Fibroblast of peridontal ligament (primary cell): ENCODE results near the gene HSPA1B.
"Not testable (repeated sequence)": the region's sequence is repeated elsewhere in the genome, so short reads cannot be mapped to it uniquely, and the experiment has no call there.

Experiments used
- DNase-seq: peaks from one replicate; pipeline ENCODE4 v3.0.0-alpha.2; 2010; ENCODE audit errors: extremely low read depth

Gene HSPA1B

GRCh38 chr6:31826793-31827285 is 699 bp upstream of the HSPA1B start:
- DNase-seq, result peak; percentile 93

- peak; percentile 77 for DNase-seq
Measured at GRCh38 chr6:31829633-31830283, 2.2 kb downstream of the HSPA1B start.

- no peak for DNase-seq
Measured at GRCh38 chr6:31830886-31831335, 3.4 kb downstream of the HSPA1B start.

- DNase-seq, result no peak
Measured at GRCh38 chr6:31831350-31832215, 4.0 kb downstream of the HSPA1B start.

GRCh38 chr6:31834367-31835250 is 7.1 kb downstream of the HSPA1B start:
- DNase-seq, result peak; percentile 85

GRCh38 chr6:31836047-31836473 is 8.5 kb downstream of the HSPA1B start:
- DNase-seq, result no peak

- DNase-seq, result peak; percentile 71
Measured at GRCh38 chr6:31836474-31837368, 9.2 kb downstream of the HSPA1B start.

- no peak for DNase-seq
Measured at GRCh38 chr6:31837369-31838113, 10.0 kb downstream of the HSPA1B start.

GRCh38 chr6:31838114-31838553 is 10.6 kb downstream of the HSPA1B start:
- DNase-seq, result not testable (repeated sequence)

- DNase-seq, result no peak
Measured at GRCh38 chr6:31838968-31839367, 11.4 kb downstream of the HSPA1B start.

GRCh38 chr6:31839779-31840126 is 12.2 kb downstream of the HSPA1B start:
- DNase-seq, result not testable (repeated sequence)

- no peak for DNase-seq
Measured at GRCh38 chr6:31842053-31842452, 14.5 kb downstream of the HSPA1B start.

- no peak for DNase-seq
Measured at GRCh38 chr6:31844507-31844906, 17.0 kb downstream of the HSPA1B start.

- no peak for DNase-seq
Measured at GRCh38 chr6:31847276-31847978, 19.9 kb downstream of the HSPA1B start.

- DNase-seq, result no peak
Measured at GRCh38 chr6:31850765-31851484, 23.4 kb downstream of the HSPA1B start.

- peak; percentile 45 for DNase-seq
Measured at GRCh38 chr6:31851485-31851832, 23.9 kb downstream of the HSPA1B start.

- DNase-seq, result not testable (repeated sequence)
Measured at GRCh38 chr6:31851980-31852718, 24.6 kb downstream of the HSPA1B start.

- not testable (repeated sequence) for DNase-seq
Measured at GRCh38 chr6:31857774-31858173, 30.2 kb downstream of the HSPA1B start.
